K562 (cell line): ENCODE data around the gene ENO2. TPM values are rescaled to one million over a fixed set of nuclear protein-coding genes. Genes with fewer than 3 reads are reported as not detected.

Experiments used
- ATAC-seq: fragments of 200-7000 bp; cut with Tn5 transposase; 3 replicates; pipeline ENCODE4 v1.9.1; 2020; ENCODE audit warnings: moderate library complexity
- BruUV-seq: library from RNA; stranded (reverse); fragments of 400-500 nt; replicated peaks from 2 replicates; lab custom pipeline; 2021; lab: Mats Ljungman, UMichigan
- CTCF ChIA-PET: fragments of 300-600 bp; formaldehyde crosslinking; extraction: SDS; loops from one replicate; lab custom pipeline; 2021; ENCODE audit warnings: low intra/inter-chr PET ratio; lab: Yijun Ruan, JAX
- POLR2A ChIA-PET: fragments of 300-600, 350-650 bp; sonication (Branson Sonifier 250); formaldehyde crosslinking; extraction: SDS; loops from one replicate; lab custom pipeline; 2021; ENCODE audit warnings: antibody characterized with exemption, inconsistent platforms; lab: Yijun Ruan, JAX
- DNase-seq, 4 experiments: peaks; one replicate each; pipeline versions ENCODE4 v3.0.0 to v3.0.0-alpha.2; 2011 to 2018; ENCODE audit warnings: low spot score in 3 of 4, mixed read lengths in 3 of 4; ENCODE audit errors: extremely low read depth in 1 of 4
- FAIRE-seq: peaks from 2 replicates; lab custom pipeline; 2011; peaks lifted over from hg19 to GRCh38; lab: Jason Lieb, UNC
- H2AFZ ChIP-seq: 2 replicates; pipeline ENCODE4 v1.6.0; 2011; ENCODE audit warnings: low read depth, low read length, control low read depth, inconsistent platforms
- H3K27ac ChIP-seq: fragments of 200-600 bp; 3 replicates; pipeline ENCODE4 v1.8.0; 2011; ENCODE audit warnings: low read depth, mild to moderate bottlenecking, control low read depth, inconsistent platforms, low read length, moderate library complexity, mixed read lengths; ENCODE audit errors: extremely low read depth
- H3K27me3 ChIP-seq, 2 experiments: fragments of 300-600 bp in 1 of 2; 2 replicates in 1 of 2; 3 replicates in 1 of 2; pipeline versions ENCODE4 v1.6.0 to v1.8.0; 2011; ENCODE audit warnings: inconsistent platforms in 2 of 2, low read length in 2 of 2, mild to moderate bottlenecking in 1 of 2, mixed read lengths in 1 of 2, moderate library complexity in 1 of 2; ENCODE audit not compliant: control insufficient read depth in 2 of 2, insufficient read depth in 2 of 2
- H3K36me3 ChIP-seq: fragments of 300-600 bp; 3 replicates; pipeline ENCODE4 v1.8.0; 2011; ENCODE audit warnings: mild to moderate bottlenecking, low read length, inconsistent platforms; ENCODE audit not compliant: control insufficient read depth, insufficient read depth
- H3K4me1 ChIP-seq, 2 experiments: fragments of 200-600 bp in 1 of 2; replicated peaks in 1 of 2; 2 replicates in 1 of 2; 3 replicates in 1 of 2; pipeline versions ENCODE4 v1.5.1 to v1.8.0; 2011; ENCODE audit warnings: inconsistent platforms in 2 of 2, low read length in 2 of 2, mild to moderate bottlenecking in 1 of 2, mixed read lengths in 1 of 2, moderate library complexity in 1 of 2; ENCODE audit not compliant: control insufficient read depth in 2 of 2, insufficient read depth in 2 of 2
- H3K4me2 ChIP-seq: 2 replicates; pipeline ENCODE4 v1.6.1; 2011; ENCODE audit warnings: low read length, control low read depth, inconsistent platforms, mixed read lengths; ENCODE audit not compliant: insufficient read depth
- H3K4me3 ChIP-seq: fragments of 200-600 bp; sonication (generic), shearing (Covaris generic); 2 replicates; pipeline ENCODE4 v1.5.1; 2016; ENCODE audit warnings: control low read depth, inconsistent platforms
- H3K79me2 ChIP-seq: fragments of 200-600 bp; 3 replicates; pipeline ENCODE4 v1.8.0; 2011; ENCODE audit warnings: low read length, inconsistent platforms; ENCODE audit not compliant: control insufficient read depth, insufficient read depth
- H3K9ac ChIP-seq, 2 experiments: 2 replicates each; pipeline versions ENCODE4 v1.6.0 to v1.6.1; 2011; ENCODE audit warnings: low read depth in 2 of 2, low read length in 2 of 2, control low read depth in 1 of 2, inconsistent platforms in 1 of 2, mild to moderate bottlenecking in 1 of 2, mixed read lengths in 1 of 2; ENCODE audit not compliant: insufficient read depth in 1 of 2
- H3K9me1 ChIP-seq: one replicate; pipeline ENCODE4 v1.6.0; 2011; ENCODE audit warnings: inconsistent platforms, mild to moderate bottlenecking, low read length, moderate library complexity; ENCODE audit not compliant: control insufficient read depth, insufficient read depth
- H3K9me3 ChIP-seq: replicated peaks from 2 replicates; pipeline ENCODE4 v1.5.1; 2011; ENCODE audit warnings: low read depth, low read length, inconsistent platforms; ENCODE audit not compliant: control insufficient read depth, insufficient read depth
- H4K20me1 ChIP-seq: replicated peaks from 2 replicates; pipeline ENCODE4 v1.6.1; 2011; ENCODE audit warnings: low read length, inconsistent platforms, mixed read lengths; ENCODE audit not compliant: control insufficient read depth, insufficient read depth
- BRD4 ChIP-seq: fragments of 200-600 bp; sonication (generic); IDR thresholded peaks from 2 replicates; pipeline ENCODE4 v1.6.1; 2017; ENCODE audit warnings: inconsistent platforms
- CREB3L1 ChIP-seq: fragments of 450-650 bp; IDR thresholded peaks from 2 replicates; pipeline ENCODE4 v1.6.1; 2014; ENCODE audit warnings: low read depth, mild to moderate bottlenecking, moderate library complexity, borderline replicate concordance
- E2F1 ChIP-seq: sonication (generic); formaldehyde crosslinking; IDR thresholded peaks from 2 replicates; pipeline ENCODE4 v1.8.1; 2023; ENCODE audit warnings: mild to moderate bottlenecking, missing genetic modification reagents, moderate library complexity
- JUND ChIP-seq, 2 experiments: IDR thresholded peaks; 2 replicates in 1 of 2; 3 replicates in 1 of 2; pipeline ENCODE4 v1.6.1; 2011; ENCODE audit warnings: borderline replicate concordance in 2 of 2, low read depth in 2 of 2, low read length in 2 of 2, improper control_type of control experiment in 1 of 2, missing biosample characterization in 1 of 2, missing genetic modification characterization in 1 of 2, missing genetic modification reagents in 1 of 2
- KLF13 ChIP-seq: fragments of 450-650 bp; IDR thresholded peaks from 2 replicates; pipeline ENCODE4 v1.6.1; 2016; ENCODE audit warnings: missing genetic modification characterization, low read depth, mild to moderate bottlenecking, missing compliant biosample characterization, moderate library complexity, borderline replicate concordance
- KLF6 ChIP-seq: fragments of 250-450 bp; sonication (Bioruptor Pico); IDR thresholded peaks from 2 replicates; pipeline ENCODE4 v1.4.0; 2020; ENCODE audit warnings: mild to moderate bottlenecking, moderate library complexity, borderline replicate concordance
- SPI1 ChIP-seq: IDR thresholded peaks from 2 replicates; pipeline ENCODE4 v1.6.1; 2011; ENCODE audit warnings: low read depth, low read length, control low read depth, borderline replicate concordance
- TCF3 ChIP-seq: sonication (generic); formaldehyde crosslinking; IDR thresholded peaks from 2 replicates; pipeline ENCODE4 v1.4.0; 2020; ENCODE audit warnings: mild to moderate bottlenecking, missing genetic modification reagents
- ZBTB7A ChIP-seq: IDR thresholded peaks from 2 replicates; pipeline ENCODE4 v1.6.1; 2011; ENCODE audit warnings: low read depth, mild to moderate bottlenecking, low read length, moderate library complexity, borderline replicate concordance; ENCODE audit not compliant: control insufficient read depth
- ZKSCAN3 ChIP-seq: fragments of 250-450 bp; sonication (Bioruptor Pico); IDR thresholded peaks from 2 replicates; pipeline ENCODE4 v1.4.0; 2020
- ZNF253 ChIP-seq: fragments of 250-450 bp; sonication (Bioruptor Pico); conservative IDR thresholded peaks from 2 replicates; pipeline ENCODE4 v1.6.1; 2021; ENCODE audit warnings: mild to moderate bottlenecking
- ZNF449 ChIP-seq: fragments of 250-450 bp; sonication (Bioruptor Pico); IDR thresholded peaks from 2 replicates; pipeline ENCODE4 v1.8.0; 2022; ENCODE audit warnings: moderate library complexity, mild to moderate bottlenecking, inconsistent platforms
- ZNF780A ChIP-seq: fragments of 250-450 bp; sonication (Bioruptor Pico); IDR thresholded peaks from 2 replicates; pipeline ENCODE4 v1.5.0; 2021; ENCODE audit warnings: mild to moderate bottlenecking
- WGBS: fragments of 100-300 bp; shearing (Covaris generic); methylation state at CpG from one replicate; pipeline ENCODE4 v1.1.6; 2016; ENCODE audit warnings: low coverage, mixed read lengths; ENCODE audit not compliant: insufficient coverage; ENCODE audit errors: missing lambda C conversion rate; 5-methylcytosine and 5-hydroxymethylcytosine counted together
- in situ Hi-C: fragments of 300-500 bp; cut with MboI; formaldehyde crosslinking; loops from 4 replicates; pipeline ENCODE4 v1.15.0; 2018; ENCODE audit warnings: inconsistent platforms, mixed read lengths
- intact Hi-C: fragments of 100-400 bp; cut with micrococcal nuclease; formaldehyde crosslinking; loops from 2 replicates; pipeline ENCODE4 v1.14.2; 2022
- polyA plus RNA-seq, 8 experiments: library from polyadenylated mRNA; depleted of rRNA in 4 of 8; stranded (reverse) in 5 of 8; unstranded in 3 of 8; fragments of >200 nt; fragmentation: Nextera tagmentation in 2 of 8; fragmentation: Illumina TruSeq in 1 of 8; extraction: Ambion mirVana in 2 of 8; extraction: Trizol in 1 of 8; gene quantifications; 2 replicates each; pipeline versions ENCODE4 v1.2.1 to v1.2.3, GENCODE V29; 2011 to 2014; ENCODE audit warnings: inconsistent platforms in 1 of 8, missing spikeins in 1 of 8
- total RNA-seq, 7 experiments: library from RNA; depleted of rRNA in 6 of 7; stranded (reverse); fragments of >200 nt in 6 of 7; fragmentation: Illumina TruSeq in 2 of 7; extraction: Trizol in 2 of 7; gene quantifications; 2 replicates each; pipeline versions ENCODE4 v1.2.1 to v1.2.3, GENCODE V29; 2011 to 2021; ENCODE audit warnings: low replicate concordance in 1 of 7

The ENO2 gene
- total and polyA plus RNA-seq, 9 of the 15 experiments (the other 6 are each of a cell fraction or from before 2014, with no cell fraction given), result 10.9 to 43.3 (median 21.0) TPM

- ATAC-seq (peak; percentile 97), DNase-seq (peak; percentile 89 to 96 (median 92)), FAIRE-seq (peak; percentile 93)
- no TSS peak for BruUV-seq
- no peaks in the 10 kb centered on the region for H4K20me1 ChIP-seq
- intact Hi-C loops (loop anchor here (2.0 kb wide), 1 partner anchor 18 kb away; the partner anchor contains the start of gene SPSB2), in situ Hi-C loops (no loop called here)
- H3K9me1 ChIP-seq, result no peaks in the 10 kb centered on the region
- H3K4me1 ChIP-seq, result peaks cover 12 to 19% of the 10 kb centered on the region in 2 experiments; a peak in 4 of 5 replicates
- under 1% methylated on average over 39 of the region's 68 CpGs for WGBS
- peak overlapping the region; percentile 74 for H3K4me2 ChIP-seq
- peak overlapping the region; percentile 90 for H3K9ac ChIP-seq
- H3K36me3 ChIP-seq, result no peaks in the 10 kb centered on the region
- POLR2A ChIA-PET, result interaction anchor here (0.6 to 1.8 kb wide), 15 partner anchors 9 to 333 kb away, joined by 3 to 18 read pairs (median 4); partner anchors contain the start of genes C12orf57, CDCA3, RNU7-1 and SPSB2
- CTCF ChIA-PET, result no interaction called here
- H3K9me3 ChIP-seq, result no peaks in the 10 kb centered on the region
- H3K79me2 ChIP-seq, result 0 out of 3 replicates have a peak, but pooled peaks cover 2% of the 10 kb centered on the region
- peak overlapping the region; percentile 96 for H3K27ac ChIP-seq
- H2AFZ ChIP-seq, result peak overlapping the region; percentile 92
- no peaks in the 10 kb centered on the region for H3K27me3 ChIP-seq
- H3K4me3 ChIP-seq, result peak overlapping the region; percentile 42
- peak; percentile 66; the same call in 1 of the 2 replicates for TF ChIP-seq SPI1
- TF ChIP-seq ZNF253 (CRISPR knock-in tag), result no peak
- peak; percentile 80; the same call in 1 of the 2 replicates for TF ChIP-seq CREB3L1
- TF ChIP-seq ZKSCAN3 (CRISPR knock-in tag), result no peak
- TF ChIP-seq BRD4, result peak; percentile 83; the same call in 1 of the 2 replicates
- peak; percentile 56 for TF ChIP-seq JUND (IDR thresholded peaks at IDR 0.05; ENCODE audit: borderline replicate concordance, low read depth, low read length)
- TF ChIP-seq JUND (tag; IDR thresholded peaks at IDR 0.05; ENCODE audit: borderline replicate concordance, low read depth, low read length), result peak; percentile 48; the same call in 1 of the 3 replicates
- TF ChIP-seq KLF13, result peak; percentile 70; the same call in 1 of the 2 replicates
- no peak for TF ChIP-seq ZBTB7A
- peak; percentile 49; the same call in 1 of the 2 replicates for TF ChIP-seq TCF3 (CRISPR knock-in tag)
- TF ChIP-seq KLF6 (CRISPR knock-in tag), result no peak
- no peak for TF ChIP-seq ZNF780A (CRISPR knock-in tag)
- peak; percentile 83; the same call in 1 of the 2 replicates for TF ChIP-seq E2F1 (CRISPR knock-in tag)
- TF ChIP-seq ZNF449 (CRISPR knock-in tag), result no peak
Measured at GRCh38 chr12:6890789-6891645, 23.4 kb upstream of the ENO2 start.
